ENCODE data around the gene ARL15. TPM values are rescaled to one million over a fixed set of nuclear protein-coding genes. Genes with fewer than 3 reads are reported as not detected.

The ARL15 gene
- total RNA-seq, 1 experiment from 2014 or later: 140 TPM

DNA sequence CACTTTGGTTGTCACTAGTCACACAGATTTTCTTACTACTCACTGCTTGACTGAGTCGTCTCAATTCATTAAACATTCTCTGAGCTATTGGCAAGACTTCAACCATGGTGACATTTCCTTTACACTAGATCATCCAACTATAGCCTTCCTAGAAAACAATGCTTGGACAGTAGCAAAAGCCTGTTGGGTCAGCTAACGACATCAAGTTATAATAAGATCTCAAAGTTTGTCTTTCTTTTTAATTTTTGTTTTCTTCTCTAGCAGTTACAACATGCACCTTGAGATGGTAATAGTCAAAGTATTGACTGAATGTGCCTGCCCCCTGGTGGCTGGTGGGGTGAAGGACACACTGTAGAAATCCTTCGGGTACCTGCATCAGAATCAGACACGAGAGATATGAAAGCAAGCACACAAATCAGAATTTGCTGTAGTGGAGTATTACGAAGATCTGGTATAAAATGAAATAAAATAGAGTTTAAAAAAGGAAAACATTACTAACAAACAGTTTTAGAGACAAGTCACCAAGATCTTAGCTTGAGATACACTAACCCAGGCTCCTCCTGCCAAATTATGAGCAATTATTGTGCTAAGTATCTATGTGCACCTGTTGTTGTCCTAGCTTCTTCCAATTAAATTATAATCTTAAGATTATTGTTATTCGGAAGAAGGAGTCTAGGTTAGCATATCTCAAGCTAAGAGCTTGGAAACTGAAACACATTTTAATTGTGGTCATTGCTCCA, 81.2 kb downstream of the ARL15 start:
- H3K27me3 Mint-ChIP-seq (ENCODE audit: insufficient read depth, unreplicated experiment): no peaks in the 10 kb centered on the region
- H3K4me1 Mint-ChIP-seq (ENCODE audit: low read depth, unreplicated experiment): peaks cover 6% of the 10 kb centered on the region
- POLR2A ChIA-PET: interaction anchor here (0.5 to 0.6 kb wide), 2 partner anchors 24 to 49 kb away, joined by 3 to 4 read pairs; no protein-coding TSS in a partner anchor
- peak; percentile 57 to 76 for DNase-seq
- peaks cover 48% of the 10 kb centered on the region for H3K36me3 Mint-ChIP-seq (ENCODE audit: insufficient read depth, unreplicated experiment)
- no peak overlapping the region for H3K4me3 Mint-ChIP-seq (ENCODE audit: unreplicated experiment)
- intact Hi-C loops (cut with micrococcal nuclease; ENCODE audit: unreplicated experiment): loop anchor here (2.0 to 5.0 kb wide), 2 partner anchors 966 to 1057 kb away; no protein-coding TSS in a partner anchor
- no peaks in the 10 kb centered on the region for H3K27me3 ChIP-seq (replicated peaks; ENCODE audit: control insufficient read depth, insufficient read depth, low read length)
- no peak overlapping the region for H3K27ac Mint-ChIP-seq (ENCODE audit: unreplicated experiment)
- TF ChIP-seq, protein P1, sequence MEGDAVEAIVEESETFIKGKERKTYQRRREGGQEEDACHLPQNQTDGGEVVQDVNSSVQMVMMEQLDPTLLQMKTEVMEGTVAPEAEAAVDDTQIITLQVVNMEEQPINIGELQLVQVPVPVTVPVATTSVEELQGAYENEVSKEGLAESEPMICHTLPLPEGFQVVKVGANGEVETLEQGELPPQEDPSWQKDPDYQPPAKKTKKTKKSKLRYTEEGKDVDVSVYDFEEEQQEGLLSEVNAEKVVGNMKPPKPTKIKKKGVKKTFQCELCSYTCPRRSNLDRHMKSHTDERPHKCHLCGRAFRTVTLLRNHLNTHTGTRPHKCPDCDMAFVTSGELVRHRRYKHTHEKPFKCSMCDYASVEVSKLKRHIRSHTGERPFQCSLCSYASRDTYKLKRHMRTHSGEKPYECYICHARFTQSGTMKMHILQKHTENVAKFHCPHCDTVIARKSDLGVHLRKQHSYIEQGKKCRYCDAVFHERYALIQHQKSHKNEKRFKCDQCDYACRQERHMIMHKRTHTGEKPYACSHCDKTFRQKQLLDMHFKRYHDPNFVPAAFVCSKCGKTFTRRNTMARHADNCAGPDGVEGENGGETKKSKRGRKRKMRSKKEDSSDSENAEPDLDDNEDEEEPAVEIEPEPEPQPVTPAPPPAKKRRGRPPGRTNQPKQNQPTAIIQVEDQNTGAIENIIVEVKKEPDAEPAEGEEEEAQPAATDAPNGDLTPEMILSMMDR (IDR thresholded peaks at IDR 0.05; ENCODE audit: insufficient read depth in 1 of 2, low read depth in 1 of 2, low read length in 1 of 2, severe bottlenecking in 1 of 2, unreplicated experiment in 1 of 2): peak; percentile 89 to 93
- H3K4me3 ChIP-seq (ENCODE audit: low read depth, low read length): no peak overlapping the region
- no TSS peak for BruUV-seq (replicated peaks)
- no peaks in the 10 kb centered on the region for H3K9me3 ChIP-seq
- CTCF ChIA-PET: interaction anchor here (0.6 kb wide), 1 partner anchor 1196 kb away, joined by 3 read pairs; no protein-coding TSS in a partner anchor
- H3K9me3 Mint-ChIP-seq (ENCODE audit: unreplicated experiment): no peaks in the 10 kb centered on the region
- no peaks in the 10 kb centered on the region for H3K4me1 ChIP-seq
- no peaks in the 10 kb centered on the region; the same call in 1 of the 2 replicates for H3K36me3 ChIP-seq (ENCODE audit: control insufficient read depth, insufficient read depth, low read length)

DNA sequence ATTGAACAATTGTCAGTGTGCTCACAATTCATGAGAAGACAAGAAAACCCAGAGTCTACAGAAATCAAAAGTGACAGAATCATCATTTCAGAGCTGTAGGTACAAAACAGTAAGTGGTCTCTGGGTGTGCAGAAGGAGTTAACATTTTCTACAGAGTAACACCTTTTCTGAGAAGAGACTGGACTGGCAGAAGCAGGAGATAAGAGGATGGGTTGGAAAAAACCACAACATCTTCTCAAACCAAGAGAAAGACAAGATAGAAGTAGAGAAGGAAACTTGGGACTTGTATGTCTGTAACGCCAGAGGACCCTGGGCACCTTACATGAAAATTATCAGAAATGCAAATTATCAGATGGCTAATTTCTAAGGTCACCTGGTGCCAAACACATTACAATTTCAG, 82.6 kb downstream of the ARL15 start:
- Mint-ChIP-seq H3K9me3 (ENCODE audit: unreplicated experiment) (no peaks in the 10 kb centered on the region), H3K4me3 (ENCODE audit: unreplicated experiment) (no peak overlapping the region), H3K27me3 (ENCODE audit: insufficient read depth, unreplicated experiment) (no peaks in the 10 kb centered on the region), H3K27ac (ENCODE audit: unreplicated experiment) (no peak overlapping the region), H3K36me3 (ENCODE audit: insufficient read depth, unreplicated experiment) (peaks cover 52% of the 10 kb centered on the region), H3K4me1 (ENCODE audit: low read depth, unreplicated experiment) (peaks cover 14% of the 10 kb centered on the region)
- Histone ChIP-seq H3K9me3 (no peaks in the 10 kb centered on the region), H3K4me3 (ENCODE audit: low read depth, low read length) (no peak overlapping the region), H3K4me1 (no peaks in the 10 kb centered on the region), H3K36me3 (ENCODE audit: control insufficient read depth, insufficient read depth, low read length) (no peaks in the 10 kb centered on the region; the same call in 1 of the 2 replicates), H3K27me3 (replicated peaks; ENCODE audit: control insufficient read depth, insufficient read depth, low read length) (no peaks in the 10 kb centered on the region)
- intact Hi-C loops (cut with micrococcal nuclease; ENCODE audit: unreplicated experiment): loop anchor here (2.0 to 5.0 kb wide), 2 partner anchors 965 to 1055 kb away; no protein-coding TSS in a partner anchor
- TF ChIP-seq, protein P1 (IDR thresholded peaks at IDR 0.05; ENCODE audit: insufficient read depth in 1 of 2, low read depth in 1 of 2, low read length in 1 of 2, severe bottlenecking in 1 of 2, unreplicated experiment in 1 of 2): no peak
- CTCF ChIA-PET: no interaction called here
- BruUV-seq (replicated peaks): no TSS peak
- DNase-seq: no peak
- POLR2A ChIA-PET: no interaction called here

DNA sequence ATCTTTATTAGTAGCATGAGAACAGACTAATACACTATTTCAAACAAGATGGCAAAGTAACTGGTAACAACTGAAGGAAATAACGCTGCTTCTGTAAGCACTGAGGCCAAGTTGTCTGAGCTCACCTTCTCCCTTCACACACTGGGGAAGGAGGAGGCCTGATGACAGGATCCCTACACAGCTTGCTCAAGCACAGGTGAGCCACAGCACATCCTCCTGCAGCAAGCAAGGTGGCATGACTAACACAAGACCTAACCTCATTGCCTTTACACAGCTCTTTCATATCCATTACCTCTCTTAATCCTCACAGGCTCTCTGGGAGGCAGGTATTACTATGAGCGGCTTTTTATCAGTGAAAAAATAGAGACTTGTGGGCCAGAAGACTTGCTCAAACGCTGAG, 83.3 kb downstream of the ARL15 start:
- Mint-ChIP-seq H3K36me3 (ENCODE audit: insufficient read depth, unreplicated experiment) (peaks cover 47% of the 10 kb centered on the region), H3K27ac (ENCODE audit: unreplicated experiment) (no peak overlapping the region), H3K27me3 (ENCODE audit: insufficient read depth, unreplicated experiment) (no peaks in the 10 kb centered on the region), H3K9me3 (ENCODE audit: unreplicated experiment) (no peaks in the 10 kb centered on the region), H3K4me1 (ENCODE audit: low read depth, unreplicated experiment) (peaks cover 14% of the 10 kb centered on the region), H3K4me3 (ENCODE audit: unreplicated experiment) (no peak overlapping the region)
- Histone ChIP-seq H3K4me3 (ENCODE audit: low read depth, low read length) (no peak overlapping the region), H3K4me1 (no peaks in the 10 kb centered on the region; the same call in 1 of the 2 replicates), H3K36me3 (ENCODE audit: control insufficient read depth, insufficient read depth, low read length) (no peaks in the 10 kb centered on the region), H3K9me3 (no peaks in the 10 kb centered on the region), H3K27me3 (replicated peaks; ENCODE audit: control insufficient read depth, insufficient read depth, low read length) (no peaks in the 10 kb centered on the region)
- ChIA-PET POLR2A (no interaction called here), CTCF (no interaction called here)
- BruUV-seq (replicated peaks): no TSS peak
- TF ChIP-seq, protein P1 (IDR thresholded peaks at IDR 0.05; ENCODE audit: insufficient read depth in 1 of 2, low read depth in 1 of 2, low read length in 1 of 2, severe bottlenecking in 1 of 2, unreplicated experiment in 1 of 2): no peak
- intact Hi-C loops (cut with micrococcal nuclease; ENCODE audit: unreplicated experiment): loop anchor here (5.0 kb wide), 1 partner anchor 1055 kb away; no protein-coding TSS in a partner anchor
- DNase-seq: no peak

Measured in Caco-2 (cell line).